HCT116 (cell line): ENCODE measurements around the gene SGIP1. TPM values are rescaled to one million over a fixed set of nuclear protein-coding genes. Genes with fewer than 3 reads are reported as not detected.

Source experiments
- ATAC-seq: fragments of 200-7000 bp; cut with Tn5 transposase; 2 replicates; pipeline ENCODE4 v1.9.1; 2020; ENCODE audit warnings: mild to moderate bottlenecking, moderate library complexity
- BruUV-seq: library from RNA; stranded (reverse); fragments of 400-500 nt; replicated peaks from 2 replicates; lab custom pipeline; 2021; lab: Mats Ljungman, UMichigan
- CTCF ChIA-PET: fragments of 300-600 bp; sonication (Branson Sonifier 250); formaldehyde crosslinking; loops from one replicate; lab custom pipeline; 2021; ENCODE audit warnings: antibody characterized with exemption; lab: Charles Lee
- POLR2A ChIA-PET: fragments of 300-600, 350-600 bp; sonication (Branson Sonifier 250); formaldehyde crosslinking; loops from one replicate; lab custom pipeline; 2021; ENCODE audit warnings: antibody characterized with exemption; lab: Charles Lee
- RAD21 ChIA-PET, 2 experiments: fragments of 300-600 bp; sonication (Branson Sonifier 250); formaldehyde crosslinking; loops; one replicate each; lab custom pipeline; 2023; ENCODE audit warnings: low total read pairs in 2 of 2; ENCODE audit not compliant: uncharacterized antibody in 2 of 2, unreplicated experiment in 2 of 2, low non-redundant PET in 1 of 2; lab: Charles Lee
- DNase-seq: peaks from one replicate; pipeline ENCODE4 v3.0.0-alpha.2; 2010; ENCODE audit warnings: low read depth, low spot score
- H2AFZ ChIP-seq: fragments of 200-600 bp; shearing (Covaris generic), sonication (generic); 2 replicates; pipeline ENCODE4 v1.6.1; 2017; ENCODE audit warnings: low read depth, mixed run types, mixed read lengths, antibody characterized with exemption, low read length; ENCODE audit not compliant: poor library complexity, severe bottlenecking
- H3K27ac ChIP-seq: 2 replicates; pipeline ENCODE4 v1.5.1; 2012; ENCODE audit warnings: low read depth, low read length
- H3K27me3 ChIP-seq: fragments of 200-600 bp; sonication (generic); 2 replicates; pipeline ENCODE4 v1.6.1; 2016; ENCODE audit warnings: mixed run types, low read length, mixed read lengths; ENCODE audit not compliant: insufficient read depth
- H3K36me3 ChIP-seq, 2 experiments: fragments of 200-500 bp in 1 of 2; fragments of 200-600 bp in 1 of 2; sonication (Bioruptor generic) in 1 of 2; sonication (generic) in 1 of 2; 2 replicates each; pipeline versions ENCODE4 v1.5.1 to v1.6.1; 2014 to 2016; ENCODE audit warnings: low read length in 2 of 2, inconsistent platforms in 1 of 2, mixed read lengths in 1 of 2, mixed run types in 1 of 2; ENCODE audit not compliant: insufficient read depth in 2 of 2, control insufficient read depth in 1 of 2
- H3K4me1 ChIP-seq, 2 experiments: fragments of 200-600 bp in 1 of 2; sonication (generic) in 1 of 2; 2 replicates each; pipeline versions ENCODE4 v1.5.1 to v1.6.1; 2012 to 2017; ENCODE audit warnings: low read length in 2 of 2, inconsistent platforms in 1 of 2, mild to moderate bottlenecking in 1 of 2, mixed read lengths in 1 of 2, mixed run types in 1 of 2, moderate library complexity in 1 of 2; ENCODE audit not compliant: insufficient read depth in 2 of 2, control insufficient read depth in 1 of 2
- H3K4me2 ChIP-seq: fragments of 200-600 bp; sonication (generic); 2 replicates; pipeline ENCODE4 v1.6.1; 2017; ENCODE audit warnings: mixed run types, low read length, mixed read lengths
- H3K4me3 ChIP-seq, 2 experiments: fragments of 200-600 bp in 1 of 2; sonication (generic) in 1 of 2; replicated peaks in 1 of 2; 2 replicates each; pipeline ENCODE4 v1.5.1; 2011 to 2016; ENCODE audit warnings: low read length in 2 of 2, control low read depth in 1 of 2, low read depth in 1 of 2, mild to moderate bottlenecking in 1 of 2, mixed read lengths in 1 of 2, mixed run types in 1 of 2
- H3K79me2 ChIP-seq: fragments of 200-600 bp; sonication (generic); 2 replicates; pipeline ENCODE4 v1.6.1; 2017; ENCODE audit warnings: mild to moderate bottlenecking, mixed run types, low read length, moderate library complexity, mixed read lengths; ENCODE audit not compliant: insufficient read depth
- H3K9ac ChIP-seq: fragments of 200-600 bp; sonication (generic); 2 replicates; pipeline ENCODE4 v1.6.1; 2016; ENCODE audit warnings: low read length, mixed read lengths
- H3K9me2 ChIP-seq: fragments of 200-600 bp; sonication (generic), shearing (Covaris generic); 2 replicates; pipeline ENCODE4 v1.6.1; 2017; ENCODE audit warnings: mixed run types, mild to moderate bottlenecking, moderate library complexity; ENCODE audit not compliant: insufficient read depth
- H3K9me3 ChIP-seq, 2 experiments: fragments of 200-500 bp in 1 of 2; fragments of 200-600 bp in 1 of 2; sonication (Bioruptor generic) in 1 of 2; sonication (generic) in 1 of 2; 2 replicates each; pipeline ENCODE4 v1.6.1; 2014 to 2017; ENCODE audit warnings: low read length in 2 of 2, mixed read lengths in 2 of 2, inconsistent platforms in 1 of 2, low read depth in 1 of 2, mild to moderate bottlenecking in 1 of 2, mixed run types in 1 of 2, moderate library complexity in 1 of 2; ENCODE audit not compliant: control insufficient read depth in 1 of 2, insufficient read depth in 1 of 2
- H4K20me1 ChIP-seq: fragments of 200-600 bp; sonication (generic), shearing (Covaris generic); 2 replicates; pipeline ENCODE4 v1.6.1; 2017; ENCODE audit warnings: mixed run types, mild to moderate bottlenecking, moderate library complexity; ENCODE audit not compliant: insufficient read depth
- EGR1 ChIP-seq: IDR thresholded peaks from 2 replicates; pipeline ENCODE4 v1.6.1; 2012; ENCODE audit warnings: low read depth
- FOSL1 ChIP-seq: IDR thresholded peaks from 2 replicates; pipeline ENCODE4 v1.6.1; 2012; ENCODE audit warnings: low read depth
- MAX ChIP-seq: IDR thresholded peaks from 2 replicates; pipeline ENCODE4 v1.6.1; 2012
- RAD21 ChIP-seq: IDR thresholded peaks from 2 replicates; pipeline ENCODE4 v1.6.1; 2012; ENCODE audit warnings: low read depth, mild to moderate bottlenecking
- SP1 ChIP-seq: IDR thresholded peaks from 2 replicates; pipeline ENCODE4 v1.6.1; 2012; ENCODE audit warnings: low read depth
- SRF ChIP-seq: IDR thresholded peaks from 2 replicates; pipeline ENCODE4 v1.6.1; 2012; ENCODE audit warnings: low read depth
- intact Hi-C: fragments of 100-400 bp; cut with micrococcal nuclease; formaldehyde crosslinking; loops from 2 replicates; pipeline ENCODE4 v1.10.0; 2022
- total RNA-seq: library from RNA; stranded (reverse); gene quantifications from one replicate; pipeline ENCODE4 v1.2.1, GENCODE V29; 2021; ENCODE audit not compliant: unreplicated experiment
- TF ChIP-seq, protein P1 (sequence below): IDR thresholded peaks from 2 replicates; pipeline ENCODE4 v1.6.1; 2011; ENCODE audit warnings: mild to moderate bottlenecking, low read length, moderate library complexity; ENCODE audit not compliant: insufficient replicate concordance; ENCODE audit errors: extremely low read depth

Gene SGIP1
- total RNA-seq, 1 experiment from 2014 or later: 0.15 TPM

GRCh38 chr1:66737836-66738235, 203.9 kb downstream of the SGIP1 start:
- H3K9ac ChIP-seq: no peak overlapping the region
- RAD21 ChIA-PET: no interaction called here
- no peaks in the 10 kb centered on the region for H3K36me3 ChIP-seq
- no peaks in the 10 kb centered on the region; the same call in 1 of the 2 replicates for H4K20me1 ChIP-seq
- CTCF ChIA-PET: interaction anchor here (1.0 kb wide), 1 partner anchor 12 kb away, joined by 3 read pairs; no protein-coding TSS in a partner anchor
- no peak overlapping the region for H3K27ac ChIP-seq
- ATAC-seq: no peak
- POLR2A ChIA-PET: no interaction called here
- no peak for DNase-seq
- H3K9me3 ChIP-seq: no peaks in the 10 kb centered on the region
- intact Hi-C loops: no loop called here
- peaks cover 0 to 5% of the 10 kb centered on the region in 2 experiments; a peak in 1 of 4 replicates for H3K4me1 ChIP-seq
- H3K4me3 ChIP-seq: no peak overlapping the region
- no peak overlapping the region for H3K4me2 ChIP-seq
- H2AFZ ChIP-seq: no peak overlapping the region
- no peaks in the 10 kb centered on the region for H3K9me2 ChIP-seq
- no peak for TF ChIP-seq EGR1
- no peak for TF ChIP-seq SP1
- no peak for TF ChIP-seq MAX
- TF ChIP-seq, protein P1, sequence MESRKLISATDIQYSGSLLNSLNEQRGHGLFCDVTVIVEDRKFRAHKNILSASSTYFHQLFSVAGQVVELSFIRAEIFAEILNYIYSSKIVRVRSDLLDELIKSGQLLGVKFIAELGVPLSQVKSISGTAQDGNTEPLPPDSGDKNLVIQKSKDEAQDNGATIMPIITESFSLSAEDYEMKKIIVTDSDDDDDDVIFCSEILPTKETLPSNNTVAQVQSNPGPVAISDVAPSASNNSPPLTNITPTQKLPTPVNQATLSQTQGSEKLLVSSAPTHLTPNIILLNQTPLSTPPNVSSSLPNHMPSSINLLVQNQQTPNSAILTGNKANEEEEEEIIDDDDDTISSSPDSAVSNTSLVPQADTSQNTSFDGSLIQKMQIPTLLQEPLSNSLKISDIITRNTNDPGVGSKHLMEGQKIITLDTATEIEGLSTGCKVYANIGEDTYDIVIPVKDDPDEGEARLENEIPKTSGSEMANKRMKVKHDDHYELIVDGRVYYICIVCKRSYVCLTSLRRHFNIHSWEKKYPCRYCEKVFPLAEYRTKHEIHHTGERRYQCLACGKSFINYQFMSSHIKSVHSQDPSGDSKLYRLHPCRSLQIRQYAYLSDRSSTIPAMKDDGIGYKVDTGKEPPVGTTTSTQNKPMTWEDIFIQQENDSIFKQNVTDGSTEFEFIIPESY: no peak
- TF ChIP-seq RAD21: no peak
- TF ChIP-seq FOSL1: no peak
- no peak for TF ChIP-seq SRF
- BruUV-seq: no TSS peak
- no peaks in the 10 kb centered on the region for H3K27me3 ChIP-seq
- H3K79me2 ChIP-seq: no peaks in the 10 kb centered on the region
